Esophagus muscularis mucosa (tissue), 4 donors: Measurements from ENCODE around the gene ZNF652.

Experiments
- CTCF ChIP-seq, 3 experiments: fragments of 200-600 bp in 2 of 3; fragments of 450-650 bp in 1 of 3; sonication (generic) in 2 of 3; IDR thresholded peaks; one replicate each; pipeline ENCODE4 v1.5.1; 2017 to 2019; ENCODE audit warnings: antibody characterized with exemption in 3 of 3, mild to moderate bottlenecking in 2 of 3, moderate library complexity in 1 of 3
- EP300 ChIP-seq: sonication (generic); formaldehyde crosslinking; IDR thresholded peaks from one replicate; pipeline ENCODE4 v1.6.1; 2017; ENCODE audit warnings: antibody characterized with exemption
- POLR2A ChIP-seq: fragments of 450-650 bp; IDR thresholded peaks from one replicate; pipeline ENCODE4 v1.6.1; 2017; ENCODE audit warnings: antibody characterized with exemption, moderate library complexity, mild to moderate bottlenecking, low read depth
- POLR2AphosphoS5 ChIP-seq, 2 donors: sonication (generic); formaldehyde crosslinking; IDR thresholded peaks; one replicate each; pipeline ENCODE4 v1.6.1; 2017; ENCODE audit warnings: antibody characterized with exemption in 2 of 2

GRCh38 chr17:49363251-49363650 lies 1.2 kb upstream of the ZNF652 start:
- TF ChIP-seq CTCF (IDR thresholded peaks at IDR 0.05) = no peak
- TF ChIP-seq POLR2A = no peak
- TF ChIP-seq POLR2AphosphoS5 (IDR thresholded peaks at IDR 0.05) = no peak
- no peak for TF ChIP-seq EP300
